ENCODE measurements around the gene CTSC.

CTSC gene

DNA sequence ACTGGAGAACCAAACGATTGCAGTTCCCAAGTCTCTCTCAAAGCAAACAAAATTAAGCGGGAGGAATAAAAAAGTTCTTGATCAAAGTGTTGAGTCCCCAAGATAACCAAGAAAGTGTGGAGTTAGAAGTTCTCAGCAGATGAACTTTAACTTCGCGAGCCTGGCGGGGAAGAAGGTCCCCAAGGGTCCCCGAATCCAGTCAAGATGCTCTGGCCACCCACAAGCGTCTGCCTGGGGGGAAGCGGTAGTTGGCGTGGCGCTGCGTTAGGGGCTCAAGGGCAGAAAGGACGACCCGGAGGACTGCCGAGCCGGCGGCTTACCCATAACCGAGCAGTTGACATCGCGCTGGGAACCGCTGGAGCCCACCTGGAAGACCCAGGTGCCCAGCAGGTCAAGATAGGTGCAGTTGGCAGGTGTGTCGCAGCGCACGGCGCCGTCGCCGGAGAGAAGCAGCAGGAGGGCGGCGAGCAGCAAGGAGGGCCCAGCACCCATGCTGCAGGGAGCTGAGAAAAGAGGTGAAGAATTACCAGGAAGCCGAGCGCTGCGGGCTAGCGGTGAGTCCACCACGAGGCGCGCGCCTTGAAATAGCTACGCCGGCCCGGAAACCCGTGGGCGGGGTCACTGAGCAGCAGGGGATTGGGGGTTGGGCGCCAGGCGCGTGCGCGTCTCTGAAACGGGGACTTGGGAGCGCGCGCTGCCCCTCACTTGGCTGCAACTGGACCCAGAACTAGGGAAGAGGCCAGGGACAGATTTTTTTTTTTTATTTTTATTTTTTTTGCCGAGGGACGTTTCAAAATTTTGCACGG, at the start of gene CTSC:
Gene CTSC, minus strand, starts transcription at position 556 of the 806 bp plus-strand sequence. Its CDS starts 64 bp downstream, at position 492.
- peak; percentile 90 for DNase-seq (ENCODE audit: low spot score)

DNA sequence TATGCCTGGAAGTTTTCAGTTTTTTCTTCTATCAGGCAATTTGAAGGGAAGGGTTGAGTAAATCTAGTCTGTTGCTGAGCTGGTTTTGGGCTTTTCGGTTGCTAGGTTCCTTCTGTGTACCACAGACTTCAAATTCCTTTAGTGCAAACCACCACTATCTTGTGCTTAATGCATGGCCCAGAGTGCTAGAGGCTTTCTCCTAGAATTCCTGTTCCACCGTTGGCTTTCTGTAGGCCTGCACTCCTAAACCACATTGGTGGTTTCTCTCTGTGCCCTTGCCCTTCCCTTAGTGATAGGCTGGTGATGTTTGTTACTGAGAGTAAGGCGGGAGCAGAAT, 47.1 kb upstream of the CTSC start:
- DNase-seq (ENCODE audit: low spot score), result no peak

DNA sequence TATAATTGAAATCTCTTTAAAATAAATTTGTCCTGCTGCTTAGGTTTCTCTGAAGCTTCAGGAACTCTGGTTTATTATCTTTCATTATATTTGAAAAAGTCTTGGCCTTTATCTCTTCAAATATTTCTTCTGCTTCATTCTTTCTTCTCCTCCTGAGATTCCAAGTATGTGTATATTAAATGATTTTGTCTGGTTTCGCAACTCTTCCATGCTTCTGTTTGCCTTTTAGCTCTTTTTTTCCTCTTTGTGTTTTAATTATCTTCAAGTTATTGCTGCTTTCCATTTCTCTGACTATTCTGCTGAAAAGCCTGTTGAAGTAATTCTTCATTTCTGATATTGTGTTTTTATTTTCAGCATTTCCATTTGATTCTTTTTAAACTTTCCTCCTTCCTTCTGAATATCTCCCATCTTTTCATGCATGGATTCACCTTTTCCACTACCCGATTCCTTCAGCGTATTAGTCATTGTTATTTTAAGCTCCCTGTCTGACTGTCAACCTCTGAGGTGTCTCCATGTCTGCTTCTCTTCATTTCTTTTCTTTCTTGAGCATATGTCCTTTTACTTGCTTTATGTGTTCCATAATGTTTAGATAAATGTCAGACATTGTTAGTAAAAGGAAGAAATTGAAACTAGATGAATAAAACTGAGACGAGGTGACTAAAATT, 46.6 kb upstream of the CTSC start:
- no peak for DNase-seq (ENCODE audit: low spot score)

DNA sequence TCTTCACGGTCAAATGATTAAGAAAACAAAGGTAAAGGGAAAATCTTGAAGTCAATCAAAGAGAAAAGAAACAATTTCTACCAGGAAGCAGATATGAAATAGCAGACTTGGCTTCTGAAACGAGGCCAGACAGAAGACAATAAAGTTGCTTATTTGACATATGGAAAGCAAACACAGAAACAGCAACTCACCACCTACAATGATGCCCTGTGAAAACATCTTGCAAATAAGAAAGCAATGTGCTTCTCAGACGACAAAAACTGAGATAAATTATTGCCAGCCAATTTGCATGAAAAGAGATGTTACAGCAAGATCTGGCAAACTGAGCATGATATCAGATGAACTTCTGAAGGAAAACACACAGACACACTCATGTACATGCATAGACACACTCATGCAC, 45.9 kb upstream of the CTSC start:
- no peak for DNase-seq (ENCODE audit: low spot score)

DNA sequence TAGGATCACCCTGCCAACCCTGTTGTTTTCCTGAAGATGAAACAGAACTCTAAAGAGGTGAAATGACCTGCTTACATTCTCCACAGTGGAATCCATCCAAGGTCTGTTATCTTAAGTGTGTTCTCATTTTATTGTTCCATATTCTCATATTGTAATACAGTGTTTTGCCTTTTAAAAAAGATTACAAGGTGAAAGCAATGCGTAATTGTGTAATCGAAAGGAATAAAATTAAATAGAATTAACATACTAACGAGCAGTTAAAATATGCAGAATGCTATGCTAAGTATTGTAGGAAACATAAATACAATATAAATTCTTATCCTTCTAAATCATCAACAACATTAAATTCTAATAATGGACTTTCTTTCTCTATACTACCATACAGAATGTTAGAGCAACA, 41.6 kb upstream of the CTSC start:
- no peak for DNase-seq (ENCODE audit: low spot score)

DNA sequence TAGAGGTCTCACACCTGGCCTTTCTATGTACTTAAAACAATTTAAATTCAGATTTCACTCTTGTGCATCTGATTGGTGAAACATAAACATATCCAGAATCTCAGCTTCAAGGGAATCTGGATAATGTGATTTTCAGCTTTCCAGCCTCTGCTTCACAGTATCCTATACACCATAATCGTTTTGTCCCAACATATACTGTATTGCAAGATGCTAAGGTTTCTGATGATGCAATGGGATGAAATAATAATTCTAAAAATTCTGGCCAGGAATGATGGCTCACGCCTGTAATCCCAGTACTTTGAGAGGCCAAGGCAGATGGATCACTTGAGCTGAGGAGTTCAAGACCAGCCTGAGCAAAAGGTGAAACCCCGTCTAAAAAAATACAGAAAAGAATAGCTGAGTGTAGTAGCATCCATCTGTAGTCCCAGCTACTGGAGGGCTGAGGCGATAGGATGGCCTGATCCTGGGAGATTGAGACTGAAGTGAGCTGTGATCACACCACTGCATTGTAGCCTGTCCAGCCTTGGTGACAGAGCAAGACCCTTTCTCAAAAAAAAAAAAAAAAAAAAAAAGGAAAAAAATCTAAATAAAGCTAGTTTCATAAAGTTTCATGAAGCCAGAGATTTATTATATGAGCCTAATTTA, 41.0 kb upstream of the CTSC start:
- DNase-seq (ENCODE audit: low spot score), result no peak

DNA sequence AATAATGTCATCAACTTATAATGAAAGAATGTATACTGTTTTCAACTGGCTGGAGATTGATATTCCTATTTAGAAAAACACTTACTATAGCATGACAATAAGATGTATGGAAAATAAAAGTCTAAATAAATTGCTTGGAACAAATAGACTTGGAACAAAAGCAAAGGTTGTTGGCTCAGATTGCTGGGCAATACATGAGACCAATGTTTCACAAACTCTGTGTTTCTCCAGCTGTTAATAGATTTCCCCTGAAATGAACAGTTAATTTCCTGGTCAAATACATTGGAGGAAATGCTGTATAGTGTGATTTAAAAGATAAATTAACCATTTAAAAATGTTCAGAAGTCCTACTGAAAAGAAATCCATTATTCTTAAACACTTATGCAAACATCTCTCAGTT, 40.1 kb upstream of the CTSC start:
- DNase-seq (ENCODE audit: low spot score), result no peak

DNA sequence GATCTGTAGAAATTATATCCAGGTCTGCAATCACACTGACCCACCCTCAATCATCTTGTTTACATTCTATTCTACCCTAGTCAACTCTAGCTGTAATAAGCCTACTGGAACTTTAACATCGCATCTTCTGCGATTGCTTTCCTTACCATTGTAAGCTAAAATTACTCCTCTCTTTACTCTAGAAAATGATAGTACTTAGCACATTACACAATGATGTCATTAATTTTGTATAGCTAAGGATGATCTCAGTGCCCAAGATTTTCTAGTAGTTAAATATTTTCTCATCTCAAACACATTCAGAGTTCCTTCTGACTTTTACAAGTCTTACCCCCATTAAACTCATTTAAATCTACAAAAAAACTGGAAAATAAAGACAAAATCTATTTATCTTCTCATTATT, 39.6 kb upstream of the CTSC start:
- no peak for DNase-seq (ENCODE audit: low spot score)

DNA sequence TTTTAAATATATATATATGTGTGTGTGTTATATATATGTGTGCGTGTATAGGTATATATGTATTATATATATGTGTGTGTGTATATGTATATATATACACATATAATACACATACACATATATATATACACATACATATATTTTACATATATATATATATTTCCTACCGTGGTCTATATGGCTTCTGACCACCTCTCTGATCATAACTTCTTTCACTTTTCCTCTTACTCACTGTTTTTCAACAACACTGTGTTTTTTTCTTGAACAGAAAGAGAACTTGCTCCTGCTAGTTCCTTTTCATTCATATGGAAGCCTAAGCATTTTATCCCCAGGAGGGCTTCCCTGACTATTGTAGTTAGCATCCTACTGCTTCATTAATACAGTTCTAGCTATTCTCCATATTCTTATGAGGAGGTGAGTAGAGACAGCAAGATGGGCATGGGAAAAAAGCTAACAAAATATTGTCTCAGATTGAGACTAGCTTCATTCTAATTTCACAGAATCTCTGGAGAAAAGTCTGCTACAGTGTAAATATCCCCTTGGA, 38.5 kb upstream of the CTSC start:
- DNase-seq (ENCODE audit: low spot score), result no peak

DNA sequence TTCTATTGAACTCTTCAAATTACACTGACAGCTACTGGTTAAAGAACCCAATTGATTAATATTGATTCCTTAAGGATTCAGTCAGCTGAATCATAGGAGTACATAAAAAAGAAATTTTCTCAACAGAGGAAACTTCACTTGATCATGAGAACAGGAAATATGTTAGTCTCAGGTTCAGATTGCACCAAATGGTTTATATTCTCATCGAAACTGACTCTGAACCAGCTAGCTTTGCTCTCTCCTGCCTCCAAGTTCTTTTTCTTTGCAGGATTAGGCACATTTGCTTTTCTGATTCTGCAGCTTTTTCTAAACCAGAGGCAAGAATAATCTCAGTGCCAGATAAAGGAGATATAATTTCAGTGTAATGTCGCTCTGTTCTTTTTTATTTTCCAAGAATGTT, 33.2 kb upstream of the CTSC start:
- no peak for DNase-seq (ENCODE audit: low spot score)

DNA sequence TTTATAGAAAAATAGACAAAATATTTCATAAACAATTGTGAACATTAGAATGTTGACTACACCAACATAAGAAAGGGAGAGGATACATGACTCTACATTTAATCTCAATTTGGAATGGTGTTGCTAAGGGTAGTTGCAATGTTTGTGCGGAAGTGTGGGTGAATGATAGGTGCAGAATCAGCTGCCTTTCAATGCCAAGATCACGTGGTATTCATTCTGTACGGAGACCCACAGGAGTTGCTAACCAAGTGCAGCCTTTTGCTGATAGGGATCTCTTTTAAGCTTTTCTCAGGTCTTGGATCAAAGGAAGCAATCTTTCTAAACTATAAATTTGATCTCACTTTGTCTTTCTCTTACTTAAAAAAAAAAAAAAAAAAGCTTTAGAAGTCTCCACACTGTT, 29.8 kb upstream of the CTSC start:
- no peak for DNase-seq (ENCODE audit: low spot score)

DNA sequence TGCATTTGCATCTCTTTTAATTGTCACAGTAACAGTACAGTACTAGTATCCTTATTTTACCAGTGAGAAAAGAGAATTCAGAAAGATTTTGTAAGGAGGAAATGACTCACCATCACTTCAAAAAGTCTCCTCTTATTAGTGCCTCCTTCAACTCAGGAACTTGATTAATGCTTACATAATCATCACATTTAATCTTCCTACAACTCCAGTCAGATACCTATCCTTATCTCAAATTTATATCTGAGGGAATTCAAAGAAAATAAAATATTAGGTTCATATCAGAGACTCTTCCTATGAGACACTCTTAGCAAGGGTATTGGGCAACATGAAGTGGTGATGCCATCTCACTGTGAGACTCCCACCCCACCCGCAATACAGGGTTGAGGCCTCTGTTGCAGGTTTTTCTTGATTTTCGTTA, 26.1 kb upstream of the CTSC start:
- DNase-seq (ENCODE audit: low spot score), result no peak

DNA sequence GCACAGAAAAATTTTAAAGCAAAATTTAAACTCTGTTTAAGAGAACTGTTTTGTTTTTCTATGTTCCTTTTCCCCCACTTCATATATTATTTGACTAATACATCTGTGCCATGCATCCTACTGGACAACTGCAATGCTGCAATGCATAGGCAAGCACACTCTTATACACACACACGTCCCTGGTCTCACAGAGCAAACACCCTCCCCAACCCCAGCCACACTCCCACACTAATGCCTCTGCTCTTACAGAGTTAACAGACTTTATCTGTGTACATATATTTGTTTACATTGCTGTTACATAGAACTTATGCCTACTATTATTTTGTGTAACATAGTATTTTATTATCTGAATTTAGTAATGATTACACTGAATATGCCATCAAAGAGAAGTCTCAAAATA, 25.5 kb upstream of the CTSC start:
- DNase-seq (ENCODE audit: low spot score), result no peak

DNA sequence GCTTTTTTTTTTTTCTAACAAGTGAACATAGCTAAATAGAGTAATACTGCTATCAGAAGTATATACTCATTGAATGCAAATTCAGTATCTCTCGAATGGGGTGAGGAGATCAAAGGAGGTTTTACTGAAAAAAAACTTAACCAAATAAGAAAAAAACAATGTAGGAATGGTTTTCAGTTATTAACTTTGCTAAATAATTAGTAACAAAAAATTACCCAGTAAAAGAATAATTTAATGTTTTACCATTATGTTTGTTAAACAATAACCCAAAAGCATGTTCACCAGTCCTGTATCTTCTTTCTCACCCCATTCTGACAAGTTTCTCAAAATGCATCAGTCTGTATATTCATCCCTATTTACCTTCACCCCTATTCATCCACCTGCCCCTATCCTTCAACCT, 22.6 kb upstream of the CTSC start:
- no peak for DNase-seq (ENCODE audit: low spot score)

DNA sequence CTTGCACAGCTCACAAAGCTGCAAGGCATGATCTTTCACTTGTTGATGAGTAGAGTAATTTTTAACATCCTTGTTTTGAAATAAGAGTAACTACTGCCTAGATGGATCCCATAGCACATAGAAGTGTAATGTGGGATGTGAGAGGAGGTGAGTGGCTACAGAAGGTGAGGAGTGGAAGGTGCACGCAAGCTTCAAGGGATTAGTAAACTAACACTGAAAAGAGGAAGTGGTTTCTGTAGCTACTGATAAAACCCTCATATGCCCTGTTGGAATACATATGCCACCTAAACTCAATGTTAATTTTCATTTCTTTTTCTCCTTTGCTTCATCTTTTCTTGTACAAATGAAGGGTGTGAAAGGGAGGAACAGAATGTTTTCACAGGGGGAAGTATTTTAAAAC, 22.0 kb upstream of the CTSC start:
- no peak for DNase-seq (ENCODE audit: low spot score)

DNA sequence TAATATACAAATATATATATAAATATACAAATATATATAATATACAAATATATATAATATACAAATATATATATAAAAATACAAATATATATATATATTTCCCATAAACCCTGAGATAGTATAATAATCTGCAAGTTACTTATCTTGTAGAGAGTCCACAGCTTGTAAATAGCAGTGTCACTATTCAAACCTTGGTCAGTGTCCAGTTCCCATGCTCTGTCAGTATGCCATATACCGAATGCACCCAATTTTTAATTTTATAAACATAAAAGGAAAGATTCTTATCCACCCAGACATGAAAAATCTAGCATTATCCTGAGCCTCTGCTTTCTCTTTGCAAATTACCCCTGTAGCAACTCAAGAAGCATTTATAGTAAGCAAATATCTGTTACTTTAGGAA, 21.6 kb upstream of the CTSC start:
- no peak for DNase-seq (ENCODE audit: low spot score)

DNA sequence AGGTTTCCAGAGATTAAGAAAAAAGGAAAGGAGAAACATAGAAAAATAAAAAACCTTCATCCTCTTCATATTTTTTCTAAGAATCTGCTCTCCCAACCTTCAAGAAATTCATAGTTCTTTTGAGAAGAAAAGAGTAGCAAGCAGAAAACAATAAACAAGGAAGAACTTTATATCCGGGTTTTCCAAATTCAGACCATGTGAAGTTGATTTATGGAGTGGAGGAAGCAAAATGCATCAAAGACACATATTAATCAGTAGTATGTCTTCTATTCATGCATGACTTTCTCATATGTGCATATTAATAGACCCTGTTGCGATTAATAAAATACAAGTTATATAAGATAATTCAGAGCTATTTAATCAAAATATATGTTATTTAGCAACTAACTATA, 20.5 kb upstream of the CTSC start:
- DNase-seq (ENCODE audit: low spot score), result no peak

DNA sequence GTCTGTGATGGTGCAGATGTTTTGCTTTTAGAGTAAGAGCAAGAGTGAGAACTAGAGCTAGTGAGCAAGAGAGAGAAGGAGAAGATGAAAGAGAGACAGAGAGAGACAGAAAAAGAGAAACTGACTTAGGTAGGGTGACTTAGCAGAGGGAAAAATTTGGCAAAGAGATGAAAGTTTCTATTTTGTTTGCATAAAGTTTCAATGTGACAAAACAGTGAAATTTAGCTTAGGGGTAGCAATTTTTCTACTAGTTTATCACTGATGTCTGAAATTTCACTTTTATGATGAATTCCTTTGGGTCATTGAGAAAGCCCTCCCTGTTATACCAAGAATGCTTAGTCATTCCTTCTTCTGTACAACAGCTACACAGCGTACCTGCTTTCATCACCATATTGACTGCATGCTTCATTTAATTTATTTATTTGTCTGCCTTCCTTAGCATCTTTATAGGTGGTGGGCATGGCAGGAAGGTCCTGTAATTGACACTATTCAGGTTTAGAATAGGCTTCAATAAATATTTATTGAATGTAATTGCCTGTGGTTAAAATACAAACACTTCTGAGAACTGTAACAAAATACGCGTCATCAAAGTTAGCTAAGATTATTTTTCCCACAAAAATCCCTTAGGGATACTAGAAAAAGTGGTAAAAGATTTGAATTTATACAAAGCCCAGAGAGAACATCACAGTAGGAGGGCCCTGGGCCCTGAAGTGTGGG, 19.9 kb upstream of the CTSC start:
- no peak for DNase-seq (ENCODE audit: low spot score)

DNA sequence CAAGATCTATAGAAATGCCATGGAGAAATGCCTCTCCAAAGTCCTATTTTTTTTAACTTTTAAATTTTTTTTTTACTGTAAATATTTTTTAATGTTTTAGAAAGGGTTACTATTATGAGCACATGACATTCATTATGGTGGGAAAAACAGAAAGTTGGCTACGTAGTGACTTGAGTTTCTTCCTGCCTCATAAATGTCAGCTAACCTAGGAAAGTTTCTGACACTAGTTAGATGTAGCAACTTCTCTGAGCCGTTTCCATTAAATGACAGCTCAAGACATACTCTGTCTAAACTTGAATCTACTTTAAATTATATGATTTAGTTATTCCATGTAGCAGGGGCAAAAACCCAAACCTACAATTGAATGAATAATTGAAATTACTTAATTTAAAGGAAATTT, 18.4 kb upstream of the CTSC start:
- DNase-seq (ENCODE audit: low spot score), result no peak

DNA sequence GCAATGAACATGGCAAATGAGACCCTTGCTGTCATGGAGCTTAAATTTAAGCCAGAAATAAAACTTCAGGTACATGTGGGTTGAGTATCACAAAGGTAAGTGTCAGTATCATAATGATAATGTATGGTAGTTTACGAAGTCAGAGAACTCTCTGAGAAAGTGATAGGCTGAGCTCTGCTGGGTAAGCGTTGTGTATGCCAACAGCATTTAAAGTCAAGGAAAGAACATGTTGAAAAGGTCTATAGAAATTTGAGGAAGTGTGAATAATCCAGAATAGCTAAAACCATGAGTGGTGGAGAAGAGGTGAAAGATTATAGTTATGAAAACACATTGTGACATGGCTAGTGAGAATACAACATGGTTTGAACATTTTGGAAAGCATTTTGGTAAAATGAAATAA, 17.4 kb upstream of the CTSC start:
- no peak for DNase-seq (ENCODE audit: low spot score)

DNA sequence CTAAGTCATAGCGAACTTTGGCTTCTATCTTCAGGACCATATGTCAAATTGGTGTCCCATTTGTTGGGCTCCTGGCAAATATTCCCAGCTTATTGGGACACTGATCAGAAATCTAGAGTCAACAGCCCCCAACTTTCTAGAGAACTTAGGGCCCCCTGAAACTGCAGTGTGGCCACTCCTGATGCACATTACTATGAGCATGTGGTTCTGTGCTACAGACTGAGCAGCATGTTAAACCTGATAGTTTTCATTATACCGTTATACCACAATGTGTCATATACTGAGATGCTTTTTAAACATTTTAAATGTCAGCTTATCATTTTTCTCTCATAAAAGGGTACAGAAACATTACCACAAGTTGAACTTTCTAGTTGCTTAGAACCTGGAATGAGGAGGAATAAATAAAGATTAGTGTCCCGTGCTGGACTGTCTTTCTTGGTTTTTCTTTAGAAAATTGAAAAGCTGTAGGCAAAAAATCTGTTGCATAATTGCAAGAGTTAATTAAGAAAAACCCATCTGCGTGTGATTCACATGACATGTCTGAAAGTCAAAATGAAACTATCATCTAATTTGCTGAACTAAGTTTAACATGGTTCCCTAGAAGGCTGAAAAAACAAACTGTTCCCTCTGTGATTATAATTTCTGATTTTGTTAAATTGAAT, 16.4 kb upstream of the CTSC start:
- DNase-seq (ENCODE audit: low spot score), result no peak

DNA sequence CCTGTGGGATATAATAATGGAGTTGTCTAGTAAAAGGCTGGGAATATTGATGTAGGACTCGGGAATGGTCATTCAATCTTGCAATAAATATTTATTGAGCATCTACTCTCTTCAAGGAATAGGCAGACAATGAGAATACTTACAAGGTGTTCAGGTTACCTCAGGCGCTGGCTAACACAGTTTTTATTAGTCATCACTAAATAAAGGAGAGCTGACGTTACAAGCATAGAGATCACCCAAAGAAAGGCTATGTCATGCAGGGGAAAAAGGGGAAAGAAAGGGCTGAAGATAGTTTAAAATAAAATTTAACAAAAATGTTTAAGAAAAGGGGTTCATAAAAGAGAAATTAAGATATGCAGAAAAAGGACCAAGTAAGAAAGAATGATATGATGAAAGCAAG, 15.8 kb upstream of the CTSC start:
- no peak for DNase-seq (ENCODE audit: low spot score)

Data from AG08396 (cell line).